WTC11 (cell line): ENCODE results near the gene MLN. TPM values are rescaled to one million over a fixed set of nuclear protein-coding genes. Genes with fewer than 3 reads are reported as not detected.

Experiments used
- ATAC-seq: fragments of 200-7000 bp; cut with Tn5 transposase; 2 replicates; pipeline ENCODE4 v1.10.0; 2021; ENCODE audit warnings: mild to moderate bottlenecking, moderate library complexity
- CTCF ChIA-PET: fragments of 300-600 bp; sonication (Branson Sonifier 250); formaldehyde crosslinking; loops from one replicate; lab custom pipeline; 2021; ENCODE audit warnings: antibody characterized with exemption; lab: Charles Lee
- POLR2A ChIA-PET: fragments of 350-600 bp; sonication (Branson Sonifier 250); formaldehyde crosslinking; loops from one replicate; lab custom pipeline; 2021; ENCODE audit warnings: antibody characterized with exemption; lab: Charles Lee
- DNase-seq: peaks from one replicate; pipeline ENCODE4 v3.0.0; 2021; ENCODE audit warnings: low spot score
- H3K27ac Mint-ChIP-seq: 2 replicates; pipeline ENCODE4 v1.8.0; 2021; ENCODE audit warnings: mixed read lengths
- H3K27me3 Mint-ChIP-seq: 2 replicates; pipeline ENCODE4 v1.8.0; 2021; ENCODE audit warnings: low read depth, mild to moderate bottlenecking, moderate library complexity, mixed read lengths
- H3K36me3 Mint-ChIP-seq: 2 replicates; pipeline ENCODE4 v1.8.0; 2021; ENCODE audit warnings: mixed read lengths
- H3K4me1 Mint-ChIP-seq: 2 replicates; pipeline ENCODE4 v1.8.0; 2022; ENCODE audit warnings: mixed read lengths
- H3K4me3 Mint-ChIP-seq: 2 replicates; pipeline ENCODE4 v1.8.0; 2021; ENCODE audit warnings: mild to moderate bottlenecking, moderate library complexity, mixed read lengths
- H3K9me3 Mint-ChIP-seq: 2 replicates; pipeline ENCODE4 v1.8.0; 2021; ENCODE audit warnings: mixed read lengths
- CBFB ChIP-seq: sonication (generic); formaldehyde crosslinking; IDR thresholded peaks from 2 replicates; pipeline ENCODE4 v1.8.1; 2022; ENCODE audit warnings: mild to moderate bottlenecking, low read depth, missing genetic modification reagents
- CDX4 ChIP-seq: fragments of 250-450 bp; sonication (Bioruptor Pico); IDR thresholded peaks from 2 replicates; pipeline ENCODE4 v1.9.0; 2021; ENCODE audit warnings: moderate library complexity, mild to moderate bottlenecking, inconsistent platforms, borderline replicate concordance
- E2F1 ChIP-seq: sonication (generic); formaldehyde crosslinking; IDR thresholded peaks from 2 replicates; pipeline ENCODE4 v1.8.0; 2022; ENCODE audit warnings: mild to moderate bottlenecking, missing genetic modification reagents
- FOXJ3 ChIP-seq: sonication (generic); formaldehyde crosslinking; IDR thresholded peaks from 2 replicates; pipeline ENCODE4 v1.9.0; 2021; ENCODE audit warnings: missing genetic modification reagents, mild to moderate bottlenecking, borderline replicate concordance
- FOXP4 ChIP-seq: sonication (generic); formaldehyde crosslinking; IDR thresholded peaks from 2 replicates; pipeline ENCODE4 v1.8.0; 2022; ENCODE audit warnings: mild to moderate bottlenecking, missing genetic modification reagents
- HMGA2 ChIP-seq: fragments of 250-450 bp; sonication (Bioruptor Pico); IDR thresholded peaks from 2 replicates; pipeline ENCODE4 v1.4.0; 2021; ENCODE audit warnings: mild to moderate bottlenecking, moderate library complexity
- HMGXB4 ChIP-seq: sonication (generic); formaldehyde crosslinking; IDR thresholded peaks from 2 replicates; pipeline ENCODE4 v1.8.1; 2023; ENCODE audit warnings: mild to moderate bottlenecking, moderate library complexity, missing genetic modification reagents
- KAT7 ChIP-seq: sonication (generic); formaldehyde crosslinking; IDR thresholded peaks from 2 replicates; pipeline ENCODE4 v1.8.1; 2023; ENCODE audit warnings: missing genetic modification reagents, mild to moderate bottlenecking, borderline replicate concordance
- MAX ChIP-seq: sonication (generic); formaldehyde crosslinking; IDR thresholded peaks from 2 replicates; pipeline ENCODE4 v1.8.0; 2022; ENCODE audit warnings: mild to moderate bottlenecking, missing genetic modification reagents
- MYBL2 ChIP-seq: sonication (generic); formaldehyde crosslinking; IDR thresholded peaks from 2 replicates; pipeline ENCODE4 v1.8.1; 2023; ENCODE audit warnings: mild to moderate bottlenecking, moderate library complexity, missing genetic modification reagents
- NFATC4 ChIP-seq: fragments of 250-450 bp; sonication (Bioruptor Pico); IDR thresholded peaks from 2 replicates; pipeline ENCODE4 v1.9.0; 2021; ENCODE audit warnings: mild to moderate bottlenecking
- NR2C2 ChIP-seq: sonication (generic); formaldehyde crosslinking; IDR thresholded peaks from 2 replicates; pipeline ENCODE4 v1.8.0; 2022; ENCODE audit warnings: mild to moderate bottlenecking, missing genetic modification reagents
- ZBTB21 ChIP-seq: sonication (generic); formaldehyde crosslinking; IDR thresholded peaks from 2 replicates; pipeline ENCODE4 v1.8.1; 2023; ENCODE audit warnings: mild to moderate bottlenecking, missing genetic modification reagents, borderline replicate concordance
- ZNF121 ChIP-seq: sonication (generic); formaldehyde crosslinking; IDR thresholded peaks from 2 replicates; pipeline ENCODE4 v1.8.0; 2023; ENCODE audit warnings: missing genetic modification reagents
- ZNF263 ChIP-seq: sonication (generic); formaldehyde crosslinking; IDR thresholded peaks from 2 replicates; pipeline ENCODE4 v1.8.1; 2022; ENCODE audit warnings: low read depth, mild to moderate bottlenecking, moderate library complexity, missing genetic modification reagents
- total RNA-seq: library from RNA; stranded (reverse); gene quantifications from 3 replicates; pipeline ENCODE4 v1.2.3, GENCODE V29; 2021

MLN gene
- total RNA-seq, 1 experiment from 2014 or later, result not detected

GRCh38 chr6:33807606-33808005 is 3.8 kb upstream of the MLN start (continued):
- TF ChIP-seq MAX (CRISPR knock-in tag) (no peak), CDX4 (CRISPR knock-in tag) (no peak)

- H3K4me3 Mint-ChIP-seq, result no peak overlapping the region
- no peaks in the 10 kb centered on the region for H3K36me3 Mint-ChIP-seq
- ChIA-PET POLR2A (no interaction called here), CTCF (interaction anchor here (2.1 kb wide), 1 partner anchor 35 kb away, joined by 7 read pairs; no protein-coding TSS in a partner anchor)
- DNase-seq, result no peak
- TF ChIP-seq KAT7 (no peak), ZBTB21 (CRISPR knock-in tag) (no peak), NFATC4 (no peak), ZNF121 (CRISPR knock-in tag) (no peak), E2F1 (CRISPR knock-in tag) (no peak), FOXP4 (CRISPR knock-in tag) (no peak), FOXJ3 (CRISPR knock-in tag) (no peak), HMGXB4 (CRISPR knock-in tag) (no peak), MYBL2 (CRISPR knock-in tag) (no peak), HMGA2 (CRISPR knock-in tag) (no peak), MAX (CRISPR knock-in tag) (no peak), CBFB (CRISPR knock-in tag) (no peak), NR2C2 (CRISPR knock-in tag) (no peak)
- no peak overlapping the region for H3K27ac Mint-ChIP-seq
- no peak for ATAC-seq
- no peaks in the 10 kb centered on the region for H3K9me3 Mint-ChIP-seq
- H3K27me3 Mint-ChIP-seq, result peaks cover 19% of the 10 kb centered on the region
- H3K4me1 Mint-ChIP-seq, result peaks cover 54% of the 10 kb centered on the region
Observed at GRCh38 chr6:33806841-33807240, 3.0 kb upstream of the MLN start.

- H3K27me3 Mint-ChIP-seq, result peaks cover 9% of the 10 kb centered on the region
- CTCF ChIA-PET, result interaction anchor here (0.9 to 1.4 kb wide), 3 partner anchors 23 to 253 kb away, joined by 3 to 4 read pairs (median 4); no protein-coding TSS in a partner anchor
- H3K27ac Mint-ChIP-seq, result no peak overlapping the region
- TF ChIP-seq ZNF263 (CRISPR knock-in tag), result no peak
- H3K9me3 Mint-ChIP-seq, result no peaks in the 10 kb centered on the region
- ATAC-seq (no peak; the same call in none of the 2 replicates), DNase-seq (no peak)
- H3K36me3 Mint-ChIP-seq, result no peaks in the 10 kb centered on the region
- POLR2A ChIA-PET, result no interaction called here
- H3K4me1 Mint-ChIP-seq, result peaks cover 27% of the 10 kb centered on the region
- no peak overlapping the region for H3K4me3 Mint-ChIP-seq
Observed at GRCh38 chr6:33802186-33802958, 1.4 kb downstream of the MLN start.
